ENCODE results near the gene NOL4L. TPM values are rescaled to one million over a fixed set of nuclear protein-coding genes. Genes with fewer than 3 reads are reported as not detected.

Gene NOL4L
- total and polyA plus RNA-seq, 11 donors: 2.6 to 15.0 (median 6.7) TPM

DNA sequence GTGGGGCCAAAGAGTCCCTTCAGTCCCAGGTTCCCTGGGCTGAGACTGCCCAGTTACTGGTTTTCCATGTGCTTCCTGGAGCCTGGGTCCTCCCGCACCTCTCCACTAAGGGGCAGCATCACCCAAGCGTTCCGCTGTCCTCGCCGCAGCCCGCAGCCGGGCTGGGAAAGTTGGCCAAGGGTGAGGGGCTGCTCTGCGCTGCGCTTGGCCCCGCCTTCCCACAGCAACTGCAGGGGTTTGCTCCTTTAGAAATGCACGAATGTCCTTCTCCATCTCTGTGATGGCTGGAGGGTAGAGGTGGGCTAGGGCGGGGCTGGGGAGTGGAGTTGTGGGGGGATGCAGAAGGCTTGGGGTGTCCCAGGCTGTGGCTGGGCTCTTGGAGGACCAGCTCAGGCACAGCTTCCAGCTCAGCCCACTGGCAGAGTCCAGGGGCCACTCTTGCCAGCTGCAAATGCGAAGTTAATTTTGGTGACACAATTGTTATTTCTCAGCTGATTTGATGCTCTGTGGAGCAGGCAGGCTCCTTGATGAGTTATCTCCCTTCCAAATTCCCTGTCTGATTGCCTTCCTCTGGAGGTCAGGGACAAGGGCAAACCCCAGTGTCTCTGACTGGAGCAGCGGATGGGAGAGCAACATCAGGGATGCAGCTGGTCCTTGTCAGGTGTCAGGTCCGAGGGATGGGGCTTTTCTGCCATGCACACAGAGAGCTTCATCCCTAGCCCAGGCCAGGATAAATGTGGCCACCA is 63.2 kb downstream of the NOL4L start:
- no peak for TF ChIP-seq POLR2A (IDR thresholded peaks at IDR 0.05)
- TF ChIP-seq, protein P1, sequence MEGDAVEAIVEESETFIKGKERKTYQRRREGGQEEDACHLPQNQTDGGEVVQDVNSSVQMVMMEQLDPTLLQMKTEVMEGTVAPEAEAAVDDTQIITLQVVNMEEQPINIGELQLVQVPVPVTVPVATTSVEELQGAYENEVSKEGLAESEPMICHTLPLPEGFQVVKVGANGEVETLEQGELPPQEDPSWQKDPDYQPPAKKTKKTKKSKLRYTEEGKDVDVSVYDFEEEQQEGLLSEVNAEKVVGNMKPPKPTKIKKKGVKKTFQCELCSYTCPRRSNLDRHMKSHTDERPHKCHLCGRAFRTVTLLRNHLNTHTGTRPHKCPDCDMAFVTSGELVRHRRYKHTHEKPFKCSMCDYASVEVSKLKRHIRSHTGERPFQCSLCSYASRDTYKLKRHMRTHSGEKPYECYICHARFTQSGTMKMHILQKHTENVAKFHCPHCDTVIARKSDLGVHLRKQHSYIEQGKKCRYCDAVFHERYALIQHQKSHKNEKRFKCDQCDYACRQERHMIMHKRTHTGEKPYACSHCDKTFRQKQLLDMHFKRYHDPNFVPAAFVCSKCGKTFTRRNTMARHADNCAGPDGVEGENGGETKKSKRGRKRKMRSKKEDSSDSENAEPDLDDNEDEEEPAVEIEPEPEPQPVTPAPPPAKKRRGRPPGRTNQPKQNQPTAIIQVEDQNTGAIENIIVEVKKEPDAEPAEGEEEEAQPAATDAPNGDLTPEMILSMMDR (IDR thresholded peaks at IDR 0.05): peak; percentile 76 to 92 (median 83)
- ATAC-seq (peak; percentile 45 to 80 (median 73)), DNase-seq (peak in 4 of 5 donors; percentile 64 to 81 (median 70))
- Histone ChIP-seq H3K4me3 (no peak overlapping the region), H3K36me3 (no peaks in the 10 kb centered on the region), H3K27me3 (no peaks in the 10 kb centered on the region), H3K9me3 (no peaks in the 10 kb centered on the region), H3K4me1 (peaks cover 0 to 59% (median 36%) of the 10 kb centered on the region in 12 donors), H3K27ac (no peak overlapping the region)
- intact Hi-C loops (cut with DNase I): loop anchor here (1.0 to 10.0 kb wide), 7 partner anchors 60 to 255 kb away; no protein-coding TSS in a partner anchor
- WGBS, 4 donors: 13 to 17% (median 17%) methylated on average over 15 of the region's 15 CpGs

DNA sequence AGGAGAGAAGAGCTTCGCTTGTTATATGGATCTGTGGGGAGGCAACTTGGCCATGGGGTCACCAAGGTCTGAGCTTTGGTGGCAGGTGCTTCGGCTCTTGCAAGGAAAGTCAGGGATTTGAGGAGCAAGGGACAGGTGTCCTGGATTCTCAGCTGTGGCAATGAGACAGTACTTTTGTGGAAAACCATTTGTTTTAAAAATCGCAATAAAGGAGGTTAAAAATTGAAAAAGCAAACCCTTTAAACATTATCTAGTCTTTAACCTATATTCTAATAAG is 64.3 kb downstream of the NOL4L start:
- peaks cover 0 to 66% (median 41%) of the 10 kb centered on the region in 12 donors for H3K4me1 ChIP-seq
- ATAC-seq: no peak
- WGBS, 4 donors: 65 to 83% (median 75%) methylated on average over 3 of the region's 3 CpGs

DNA sequence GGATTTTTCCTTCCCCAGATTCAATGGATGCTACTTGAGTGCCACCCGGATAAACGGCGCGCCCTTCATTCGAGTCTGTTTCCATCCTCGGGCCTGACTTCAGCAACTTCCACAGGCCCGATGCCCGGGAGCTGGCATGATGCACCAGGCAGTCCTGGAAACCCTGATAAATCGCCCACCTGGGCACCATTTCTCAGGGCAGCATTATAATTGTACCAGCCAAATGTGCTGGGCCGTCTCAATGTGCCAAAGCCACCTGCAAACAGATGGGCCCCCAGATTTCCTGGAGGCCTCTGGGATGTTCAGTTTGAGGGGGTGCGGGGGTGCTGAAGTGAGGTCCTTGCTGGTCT is 65.8 kb downstream of the NOL4L start:
- Histone ChIP-seq H3K4me1 (peaks cover 0 to 54% (median 32%) of the 10 kb centered on the region in 12 donors), H3K36me3 (no peaks in the 10 kb centered on the region), H3K4me3 (no peak overlapping the region), H3K9me3 (no peaks in the 10 kb centered on the region), H3K27ac (no peak overlapping the region), H3K27me3 (no peaks in the 10 kb centered on the region)
- no peak for TF ChIP-seq POLR2A (IDR thresholded peaks at IDR 0.05)
- TF ChIP-seq, protein P1 (IDR thresholded peaks at IDR 0.05): no peak
- 88 to 93% (median 91%) methylated on average over 8 to 11 of the region's 11 CpGs for WGBS, 4 donors
- DNase-seq (peak in 1 of 5 donors; percentile 18), ATAC-seq (no peak)
- intact Hi-C loops (cut with DNase I): no loop called here

More for the DNA sequence above, 64.3 kb downstream of the NOL4L start:
- Histone ChIP-seq H3K9me3 (no peaks in the 10 kb centered on the region), H3K27me3 (no peaks in the 10 kb centered on the region), H3K27ac (no peak overlapping the region), H3K4me3 (no peak overlapping the region), H3K36me3 (no peaks in the 10 kb centered on the region)
- TF ChIP-seq, protein P1 (IDR thresholded peaks at IDR 0.05): no peak
- TF ChIP-seq POLR2A (IDR thresholded peaks at IDR 0.05): no peak
- no peak for DNase-seq
- intact Hi-C loops (cut with DNase I): loop anchor here in 8 of 10 donors (1.0 to 10.0 kb wide), 6 partner anchors 61 to 256 kb away; no protein-coding TSS in a partner anchor

DNA sequence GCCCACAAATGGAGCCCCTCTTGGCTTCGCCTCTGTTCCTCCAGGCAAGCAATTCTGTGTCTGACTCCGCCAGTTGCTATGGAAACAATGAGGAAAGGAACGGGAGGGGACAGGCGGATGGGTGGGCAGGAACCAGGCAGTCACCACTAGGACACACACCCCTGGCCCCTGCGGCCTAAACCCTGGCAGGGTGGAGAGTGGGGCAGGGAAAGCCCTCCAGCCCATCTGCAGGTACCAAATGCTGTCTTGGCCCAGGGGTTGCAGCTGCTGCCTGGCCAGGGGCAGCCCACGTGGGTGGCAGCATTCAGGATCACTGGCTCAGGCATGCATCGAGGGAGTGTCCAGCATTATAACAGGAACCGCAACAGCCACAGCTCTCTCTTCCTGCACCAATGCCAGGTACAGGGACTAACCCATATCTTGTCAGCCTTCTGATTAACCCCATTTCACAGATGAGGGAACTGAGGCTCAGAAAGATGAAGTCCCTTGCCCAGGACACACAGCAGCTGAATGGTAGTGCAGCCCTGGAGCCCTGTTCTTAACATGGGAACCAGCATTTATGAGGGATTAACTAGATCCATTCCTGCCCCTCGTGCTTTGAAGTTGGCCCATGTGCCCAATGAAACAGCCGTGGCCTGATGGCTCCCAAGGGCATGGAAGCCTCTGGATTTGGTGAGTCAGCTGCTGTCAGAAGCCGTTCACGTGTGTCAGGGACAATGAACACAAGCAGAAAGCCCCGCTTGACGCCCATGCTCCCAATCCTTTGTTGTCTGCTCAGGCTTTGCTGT is 66.3 kb downstream of the NOL4L start:
- intact Hi-C loops (cut with DNase I): no loop called here
- Histone ChIP-seq H3K36me3 (no peaks in the 10 kb centered on the region), H3K27ac (peak overlapping the region in 9 of 12 donors; percentile 6 to 81 (median 56)), H3K27me3 (no peaks in the 10 kb centered on the region), H3K4me3 (no peak overlapping the region), H3K4me1 (peaks cover 0 to 49% (median 28%) of the 10 kb centered on the region in 12 donors), H3K9me3 (no peaks in the 10 kb centered on the region)
- WGBS, 4 donors: 64 to 71% (median 67%) methylated on average over 12 to 14 of the region's 14 CpGs
- peak in 1 of 4 donors; percentile 28 for ATAC-seq
- DNase-seq: peak in 1 of 5 donors; percentile 21
- no peak for TF ChIP-seq POLR2A (IDR thresholded peaks at IDR 0.05)
- TF ChIP-seq, protein P1 (IDR thresholded peaks at IDR 0.05): no peak
